ENCODE data around the gene SMARCD3.

DNA sequence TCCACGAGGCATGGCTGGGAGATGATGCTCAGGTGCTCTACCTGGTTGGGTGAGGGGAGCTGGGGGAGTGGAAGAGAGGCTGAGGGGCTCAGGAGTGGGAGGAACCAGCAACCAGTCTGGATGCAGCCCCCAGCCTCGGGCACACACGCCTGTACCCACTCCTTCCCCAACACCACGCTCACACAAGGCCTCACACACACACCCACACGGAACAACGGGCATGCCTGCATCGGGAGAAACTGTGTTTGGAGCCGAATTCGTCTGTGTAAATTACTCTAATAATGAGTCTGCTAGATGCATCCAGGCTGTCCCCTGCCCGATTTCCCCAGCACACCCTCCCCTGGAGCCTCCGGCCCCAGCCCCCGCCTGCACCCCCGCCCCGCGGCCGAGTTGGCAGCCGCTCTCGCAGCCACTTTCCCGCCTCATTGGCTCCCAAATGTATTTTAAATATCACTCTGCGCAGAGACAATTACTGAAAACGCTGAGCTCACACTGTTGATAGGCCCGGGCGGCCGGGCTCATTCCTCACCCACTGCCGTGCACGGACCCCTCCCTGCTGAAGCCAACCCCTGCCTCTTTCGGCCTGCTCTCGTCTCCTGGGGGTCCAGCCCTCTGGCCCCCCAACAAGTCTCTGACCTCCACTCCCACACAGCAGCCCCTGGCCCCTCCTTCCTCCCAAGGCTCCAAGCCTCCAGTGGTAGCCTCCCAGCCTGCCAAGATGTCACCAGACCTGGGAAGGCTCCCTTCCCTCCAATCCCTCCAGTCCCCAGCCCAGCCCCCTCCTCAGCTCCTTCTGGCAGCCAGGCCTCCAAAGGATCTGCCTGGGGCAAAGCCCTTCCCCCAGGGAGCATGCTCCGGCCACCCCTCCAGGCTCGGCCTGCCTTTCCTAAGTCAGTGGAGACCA lies 49.3 kb downstream of the SMARCD3 start:
- TF ChIP-seq CTCF (IDR thresholded peaks at IDR 0.05) (no peak), POLR2A (IDR thresholded peaks at IDR 0.05) (no peak)

All from gastroesophageal sphincter (tissue), 3 donors.